Measurements from ENCODE around the gene SLC66A2.

- TF ChIP-seq CTCF (IDR thresholded peaks at IDR 0.05) (no peak), POLR2A (IDR thresholded peaks at IDR 0.05) (no peak)
Measured at GRCh38 chr18:79888016-79888415, 63.4 kb downstream of the SLC66A2 start.

All from testis (tissue), 2 donors.